Measurements from ENCODE around the gene SLC4A9. TPM values are rescaled to one million over a fixed set of nuclear protein-coding genes. Genes with fewer than 3 reads are reported as not detected.
A peak's percentile ranks its signal among the peaks of the same experiment; 100 is the strongest.
"Not testable (repeated sequence)": the region's sequence is repeated elsewhere in the genome, so short reads cannot be mapped to it uniquely, and the experiment has no call there.

Gene SLC4A9
- total RNA-seq, 1 experiment from 2014 or later: 0.86 TPM

DNA sequence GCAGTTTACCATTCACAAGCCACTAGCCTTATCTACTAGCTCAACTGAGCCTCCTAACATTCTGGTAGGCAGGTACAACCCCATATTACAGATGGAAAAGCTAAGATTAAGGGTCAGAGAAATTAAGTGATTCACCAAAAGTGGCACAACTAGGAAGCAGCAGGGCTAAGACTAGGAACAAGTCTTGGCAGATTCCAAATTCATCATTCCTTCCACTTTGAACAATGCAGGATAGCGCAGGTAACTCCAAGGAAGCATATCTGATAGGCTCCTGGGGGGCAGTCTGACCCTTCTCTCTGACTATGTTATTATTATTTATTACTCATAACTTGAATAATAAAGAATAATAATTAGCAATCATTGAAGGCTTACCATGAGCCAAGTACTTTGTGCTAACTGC lies 22.1 kb upstream of the SLC4A9 start:
- no peak for DNase-seq (ENCODE audit: low spot score)

DNA sequence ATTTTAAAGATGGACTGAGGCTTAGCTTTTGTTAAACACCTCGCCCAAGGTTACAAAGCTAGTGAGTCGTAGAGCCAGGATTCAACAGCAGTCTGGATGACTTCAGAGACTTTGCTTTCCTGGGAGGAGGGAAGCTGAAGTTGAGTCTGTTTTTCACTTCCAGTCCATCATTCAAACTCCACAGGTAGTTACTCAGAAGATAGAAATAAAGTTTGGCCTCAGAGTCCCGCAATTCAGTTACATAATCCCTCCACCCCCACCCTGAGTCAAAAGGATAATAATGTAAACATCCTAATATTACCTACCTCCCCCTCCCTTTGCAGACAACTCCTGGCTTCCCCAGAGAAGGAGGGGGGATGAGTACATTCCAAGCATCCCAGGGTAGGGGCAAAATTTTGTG lies 21.7 kb upstream of the SLC4A9 start:
- no peak for DNase-seq (ENCODE audit: low spot score)

DNA sequence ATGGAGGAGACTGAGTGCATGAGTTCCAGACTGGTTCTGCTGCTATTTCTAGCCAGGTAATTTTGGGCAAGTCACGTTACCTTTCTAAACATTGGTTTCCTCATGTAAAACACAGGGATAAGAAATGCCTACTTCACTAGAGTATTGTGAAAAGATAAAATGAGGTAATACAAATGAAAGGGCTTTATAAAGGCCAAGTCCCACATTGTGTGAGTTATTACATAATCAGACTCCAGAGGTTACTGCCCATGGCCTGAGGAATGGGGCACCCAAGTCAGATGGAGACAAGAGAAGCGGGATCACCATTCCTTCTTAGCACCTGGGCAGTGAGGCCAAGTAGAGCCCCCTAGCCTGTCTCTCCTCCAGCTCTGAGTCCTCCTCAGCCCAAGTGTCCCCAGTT lies 21.1 kb upstream of the SLC4A9 start:
- DNase-seq (ENCODE audit: low spot score): no peak

DNA sequence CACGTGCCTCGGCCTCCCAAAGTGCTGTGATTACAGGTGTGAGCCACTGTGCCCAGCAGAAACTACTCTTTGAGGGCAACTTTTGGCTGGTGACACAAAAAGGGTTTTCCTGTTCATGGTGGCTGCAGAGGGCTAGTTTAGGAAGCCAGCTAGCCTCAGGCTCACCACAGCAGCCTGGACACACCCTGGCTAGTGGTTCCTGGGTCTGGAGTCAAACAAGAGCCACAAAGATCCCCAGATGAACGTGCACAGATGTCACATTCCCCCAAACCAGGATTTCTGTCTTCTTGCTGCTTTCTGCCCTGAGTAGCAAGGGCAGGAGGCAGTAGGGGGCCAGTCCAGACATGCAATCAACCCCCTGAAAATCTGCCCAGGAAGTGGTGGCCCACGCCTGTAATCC lies 20.4 kb upstream of the SLC4A9 start:
- DNase-seq (ENCODE audit: low spot score): no peak

DNA sequence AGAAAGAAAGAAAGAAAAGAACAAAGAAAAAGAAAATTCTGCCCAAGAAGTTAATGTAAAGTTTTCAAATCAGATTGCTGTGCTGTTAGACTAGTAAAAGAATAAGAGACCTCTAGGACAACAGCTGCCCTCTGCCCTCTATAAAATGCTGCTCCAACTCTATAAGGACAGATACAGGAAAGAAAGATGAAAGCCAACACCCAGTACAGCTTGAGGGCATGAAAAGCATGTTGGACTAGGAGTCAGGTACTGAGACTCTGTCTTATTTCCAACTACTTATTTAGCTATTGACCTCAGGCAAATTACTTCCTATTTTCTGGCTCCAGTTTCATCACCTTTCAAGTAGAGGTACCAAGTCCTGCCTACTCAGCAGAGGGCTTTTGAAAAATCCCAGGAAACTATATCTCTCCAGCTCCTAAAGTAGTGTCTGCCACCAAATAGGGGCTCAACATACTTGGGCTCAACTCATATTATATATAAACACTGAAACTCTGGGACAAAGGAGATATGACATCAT lies 19.3 kb upstream of the SLC4A9 start:
- no peak for DNase-seq (ENCODE audit: low spot score)

DNA sequence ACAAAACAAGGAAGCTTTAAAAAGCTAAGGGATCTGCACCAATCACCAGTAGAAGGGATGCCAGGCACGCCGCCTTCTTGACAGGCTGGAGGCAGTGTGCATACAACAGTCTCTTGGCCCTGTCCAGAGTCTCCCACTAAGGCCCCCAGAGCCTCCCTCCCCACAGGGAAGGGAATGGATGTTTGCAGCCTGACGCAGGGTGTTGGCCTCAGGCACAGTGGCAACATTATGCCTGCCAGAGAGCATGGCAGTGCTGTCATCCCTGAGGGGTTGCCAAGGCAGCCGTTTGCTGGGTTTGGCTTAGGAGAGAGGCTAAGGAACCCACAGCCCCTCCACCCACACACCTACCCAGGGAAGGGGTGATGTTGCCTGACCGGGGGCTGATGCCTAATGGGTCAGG lies 18.4 kb upstream of the SLC4A9 start:
- no peak for DNase-seq (ENCODE audit: low spot score)

DNA sequence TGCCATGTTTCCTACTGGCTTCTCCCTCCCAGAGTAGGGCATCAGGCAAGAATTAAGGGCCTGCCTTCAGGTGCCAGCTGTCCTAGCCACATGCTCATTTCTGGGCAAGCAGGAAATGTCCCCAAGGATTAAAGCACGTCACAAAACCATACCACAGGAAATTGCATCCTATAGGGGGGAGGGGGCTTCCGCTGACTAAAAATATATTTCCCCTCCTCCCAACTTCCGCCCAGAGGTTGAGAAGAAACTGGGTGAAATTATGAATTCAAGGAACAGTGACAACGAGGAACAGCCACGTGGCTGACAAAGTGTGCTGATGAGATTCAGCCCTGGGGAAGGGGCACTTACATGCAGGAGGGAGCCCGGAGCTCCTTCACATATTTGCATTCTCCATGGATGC lies 17.7 kb upstream of the SLC4A9 start:
- no peak for DNase-seq (ENCODE audit: low spot score)

DNA sequence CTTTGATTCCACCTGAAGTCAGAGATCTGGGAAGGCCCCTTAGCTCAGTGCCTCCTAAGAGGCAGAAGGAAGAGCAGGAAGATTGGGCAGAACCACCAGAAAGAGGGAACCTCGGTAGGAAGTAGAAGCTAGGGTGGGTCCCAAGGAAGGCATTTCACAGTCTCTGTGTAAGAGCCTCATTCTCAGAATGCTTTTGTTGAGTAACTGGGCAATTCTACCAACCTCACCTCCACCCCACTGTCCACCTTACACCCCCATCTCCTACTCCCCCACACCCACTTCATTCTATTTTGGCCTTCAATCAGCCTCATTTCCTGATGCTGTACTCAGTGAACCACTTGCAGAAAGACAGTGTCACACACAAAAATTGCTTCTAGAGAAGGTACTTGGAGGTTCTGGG lies 17.1 kb upstream of the SLC4A9 start:
- DNase-seq (ENCODE audit: low spot score): no peak

DNA sequence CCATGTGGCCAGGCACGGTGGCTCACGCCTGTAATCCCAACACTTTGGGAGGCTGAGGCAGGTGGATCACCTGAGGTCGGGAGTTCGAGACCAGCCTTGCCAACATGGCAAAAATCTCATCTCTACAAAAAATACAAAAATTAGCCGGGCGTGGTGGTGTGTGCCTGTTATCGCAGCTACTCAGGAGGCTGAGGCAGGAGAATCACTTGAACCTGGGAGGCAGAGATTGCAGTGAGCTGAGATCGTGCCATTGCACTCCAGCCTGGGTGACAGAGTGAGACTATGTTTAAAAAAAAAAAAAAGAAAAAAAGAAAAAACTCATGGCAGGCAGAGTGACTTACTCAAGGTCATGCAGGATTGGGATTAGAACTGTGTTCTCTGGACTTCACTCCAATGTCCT lies 16.1 kb upstream of the SLC4A9 start:
- not testable (repeated sequence) for DNase-seq (ENCODE audit: low spot score)

DNA sequence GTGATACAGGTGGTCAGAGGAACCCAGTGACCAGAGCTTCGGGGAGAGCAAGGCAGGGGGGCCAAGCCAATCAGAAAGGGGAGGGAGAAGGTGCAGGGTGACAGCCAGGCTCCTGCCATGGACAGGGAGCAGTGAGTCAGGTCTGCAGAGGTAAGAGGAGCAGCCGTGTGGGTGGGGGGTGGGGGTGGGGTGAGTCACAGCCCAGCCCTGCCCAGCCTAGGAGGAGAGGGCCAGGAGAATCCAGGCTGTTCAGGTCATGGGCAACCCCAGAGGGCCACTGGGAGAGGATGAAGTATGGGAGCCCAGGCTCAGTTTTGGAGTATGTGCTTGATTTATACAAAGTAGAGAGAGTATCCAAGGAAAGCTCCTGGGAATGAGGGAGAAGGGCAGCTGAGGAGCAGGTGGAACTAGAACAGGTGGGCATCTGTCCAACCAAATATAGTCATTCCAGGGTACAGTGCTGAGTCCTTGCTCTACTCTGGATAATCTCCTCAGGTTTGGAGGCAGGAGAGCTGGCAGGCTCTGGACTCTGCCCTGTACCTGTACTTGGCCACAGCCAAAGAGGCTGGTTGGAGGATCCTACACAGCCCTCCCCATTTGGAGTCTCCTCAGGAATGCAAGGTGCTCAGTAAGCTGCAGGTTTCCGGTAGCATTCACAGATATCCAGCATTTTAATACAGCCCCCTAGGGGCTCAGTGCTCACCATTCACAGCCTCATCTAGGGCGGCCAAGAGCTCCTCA lies 15.1 kb upstream of the SLC4A9 start:
- peak; percentile 74 for DNase-seq (ENCODE audit: low spot score)

DNA sequence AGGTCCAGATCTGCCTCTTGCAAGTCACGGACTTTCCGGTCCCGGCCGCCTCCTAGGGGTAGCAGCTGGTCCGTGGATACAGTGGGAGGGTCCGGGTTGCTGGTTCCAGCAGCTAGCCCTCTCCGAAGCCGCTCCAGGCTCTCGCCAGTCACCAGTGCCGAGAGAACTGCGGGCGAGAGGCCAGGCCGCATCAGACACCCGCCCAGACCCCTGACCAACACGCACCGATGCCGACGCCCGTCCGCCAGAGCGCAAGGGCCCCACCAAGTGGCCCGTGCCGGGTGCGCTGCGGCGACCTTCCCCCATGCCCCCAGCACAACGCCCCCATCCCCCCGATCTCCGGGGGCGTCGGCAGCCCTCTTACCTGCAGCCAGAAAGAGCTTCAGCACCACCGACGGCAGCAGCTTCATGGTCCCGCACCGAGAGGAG lies 14.1 kb upstream of the SLC4A9 start:
- peak; percentile 54 for DNase-seq (ENCODE audit: low spot score)

DNA sequence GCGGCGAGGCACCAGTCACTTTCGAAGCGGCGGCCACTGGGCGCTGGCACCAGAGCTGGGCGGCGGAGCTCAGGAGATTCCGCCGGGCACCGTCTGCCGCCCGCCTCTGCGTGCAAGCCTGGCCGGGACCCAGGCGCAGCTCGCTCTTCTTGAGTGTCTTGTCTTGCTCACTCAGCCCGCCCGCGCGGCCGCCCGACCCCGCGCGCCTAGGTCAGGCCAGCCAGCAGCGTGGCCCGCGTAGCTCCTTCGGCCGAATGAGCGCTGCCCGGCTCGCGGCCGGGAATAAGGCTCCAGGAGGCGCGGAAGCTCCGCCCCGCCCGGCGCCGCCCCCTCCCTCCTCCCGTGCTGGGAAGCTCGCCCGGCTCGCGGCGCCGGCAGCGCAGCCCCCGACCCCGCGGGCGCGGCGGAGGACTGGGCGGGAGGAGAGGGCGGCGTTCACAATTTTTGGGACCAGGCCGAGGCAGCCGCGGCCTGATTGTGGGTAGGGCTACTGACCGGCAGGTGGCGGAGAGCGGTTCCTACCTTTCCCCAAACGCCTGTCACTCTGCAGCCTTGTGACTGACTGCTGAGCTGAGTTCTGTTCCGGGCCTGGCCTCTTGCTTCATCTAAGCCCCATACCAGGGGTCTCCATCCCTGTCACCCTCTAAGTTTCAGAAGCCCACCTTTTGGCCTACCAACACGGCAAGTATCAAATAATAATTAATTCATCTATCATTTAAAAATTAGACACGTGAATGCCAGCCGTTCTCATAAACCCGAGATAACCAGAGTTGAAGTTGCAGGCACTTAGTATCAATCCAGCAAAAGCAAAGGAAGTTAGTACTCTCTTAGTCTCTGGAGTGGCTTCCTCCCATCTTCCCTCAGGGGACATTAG lies 13.4 kb upstream of the SLC4A9 start, which contains the start of gene HBEGF:
Gene HBEGF, minus strand, starts transcription at position 256 of the 874 bp plus-strand sequence. CDS start 275 bp downstream, outside the sequence.
- peak; percentile 88 for DNase-seq (ENCODE audit: low spot score)

DNA sequence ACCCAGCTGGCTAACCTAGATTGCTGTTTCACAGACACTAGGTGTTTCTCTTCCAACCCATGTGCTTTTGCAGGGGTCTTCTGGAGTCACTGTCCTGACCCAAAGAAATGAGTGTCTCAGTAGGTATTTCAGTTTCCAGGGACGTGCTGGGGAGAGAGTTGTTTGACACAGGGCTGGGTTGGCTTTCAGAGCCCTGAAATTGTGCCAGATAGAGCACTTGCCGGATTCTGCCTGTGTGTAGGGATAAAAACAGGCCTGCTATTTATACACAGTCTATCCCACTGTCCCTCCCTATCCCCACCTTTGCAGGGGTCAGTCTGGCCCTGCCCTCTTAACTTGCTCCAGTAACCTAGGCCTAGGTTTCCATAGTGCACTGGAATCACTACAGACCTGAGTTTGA lies 12.6 kb upstream of the SLC4A9 start:
- no peak for DNase-seq (ENCODE audit: low spot score)

DNA sequence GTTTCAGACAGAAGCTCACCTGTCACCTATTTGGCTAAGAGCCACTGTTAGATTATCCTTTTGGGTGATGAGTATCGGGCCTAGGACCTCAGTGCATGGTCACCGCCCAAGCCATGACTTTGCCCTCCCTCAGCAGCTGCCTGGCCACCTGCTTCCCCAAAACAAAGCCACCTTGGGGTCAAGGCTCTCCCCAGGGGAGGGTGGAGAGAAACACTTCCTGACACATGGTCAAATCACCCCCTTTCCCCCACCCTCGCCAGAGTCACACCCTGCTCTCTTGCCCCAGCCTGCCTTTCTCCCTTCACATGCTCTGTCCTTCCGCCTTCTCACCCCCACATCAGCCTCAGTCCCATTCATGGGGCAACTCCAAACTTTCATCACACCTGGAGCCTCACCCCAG lies 11.9 kb upstream of the SLC4A9 start:
- peak; percentile 34 for DNase-seq (ENCODE audit: low spot score)

DNA sequence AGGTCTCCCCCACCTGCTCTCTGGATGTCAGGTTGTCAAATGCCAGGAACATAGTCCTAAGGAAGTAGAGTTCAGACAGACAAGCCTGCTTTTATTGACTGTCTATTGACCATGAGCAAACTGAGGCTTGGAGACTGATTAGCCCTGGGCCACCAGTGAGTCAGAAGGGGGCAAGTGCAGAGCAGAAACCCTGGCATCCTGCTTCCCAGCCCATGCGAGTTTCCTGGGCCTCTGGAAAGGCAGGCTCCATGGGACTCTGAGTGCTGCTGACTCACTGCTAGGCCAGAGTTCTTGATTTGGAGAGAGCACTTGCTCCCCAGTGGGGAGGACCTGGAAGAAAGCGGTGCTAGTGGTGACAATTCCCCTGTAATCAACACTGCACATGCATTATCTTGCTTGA lies 10.8 kb upstream of the SLC4A9 start:
- peak; percentile 19 for DNase-seq (ENCODE audit: low spot score)

DNA sequence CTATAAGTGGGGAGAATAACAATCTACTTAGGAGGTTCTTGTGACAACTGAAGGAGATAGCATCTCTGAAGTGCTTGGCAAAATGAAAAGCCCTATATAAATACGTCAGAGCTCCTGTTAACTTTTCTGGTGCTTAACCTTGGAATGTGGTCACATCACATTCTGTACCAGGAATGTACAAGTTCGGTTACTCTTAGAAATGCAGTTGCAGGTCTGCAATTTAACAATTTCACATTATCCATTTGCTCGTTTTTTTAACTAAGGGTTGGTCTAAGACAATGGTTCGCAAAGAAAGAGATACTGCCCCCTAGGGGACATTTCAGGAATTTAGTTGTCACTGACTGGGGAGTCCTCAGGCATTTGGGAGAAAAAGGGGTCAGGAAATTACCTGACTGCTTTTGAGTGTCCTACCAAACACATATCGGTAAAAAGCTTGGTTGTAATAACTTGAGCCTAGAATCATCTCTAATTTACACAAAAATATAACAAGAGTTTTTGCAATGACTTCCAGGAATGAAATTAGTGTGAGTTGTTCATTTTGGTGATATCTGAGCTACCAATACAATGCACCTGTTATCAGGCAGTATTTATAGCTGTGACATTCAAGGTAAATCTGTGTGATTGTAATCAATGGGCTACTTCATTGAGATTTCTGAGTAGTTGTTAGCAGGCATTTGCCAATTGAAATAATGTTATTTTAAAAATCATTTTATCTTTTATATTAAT lies 8.2 kb upstream of the SLC4A9 start:
- peak; percentile 91 for DNase-seq (ENCODE audit: low spot score)

DNA sequence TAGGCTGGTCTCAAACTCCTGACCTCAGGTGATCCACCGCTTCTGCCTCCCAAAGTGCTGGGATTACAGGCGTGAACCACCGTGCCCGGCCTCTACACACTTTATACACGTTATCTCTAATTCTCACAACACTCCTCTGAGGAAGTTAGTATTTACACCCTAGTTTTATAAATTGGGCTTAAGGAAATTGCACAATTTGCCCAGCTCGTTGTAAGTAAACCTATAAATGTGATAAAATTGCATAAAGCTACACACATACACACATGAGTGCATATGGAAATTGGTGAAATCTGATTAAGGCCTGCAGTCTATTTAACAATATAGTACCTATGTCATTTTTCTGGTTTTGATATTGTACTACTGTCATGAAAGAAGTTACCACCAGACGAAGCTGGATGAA lies 4.4 kb upstream of the SLC4A9 start:
- no peak for DNase-seq (ENCODE audit: low spot score)

DNA sequence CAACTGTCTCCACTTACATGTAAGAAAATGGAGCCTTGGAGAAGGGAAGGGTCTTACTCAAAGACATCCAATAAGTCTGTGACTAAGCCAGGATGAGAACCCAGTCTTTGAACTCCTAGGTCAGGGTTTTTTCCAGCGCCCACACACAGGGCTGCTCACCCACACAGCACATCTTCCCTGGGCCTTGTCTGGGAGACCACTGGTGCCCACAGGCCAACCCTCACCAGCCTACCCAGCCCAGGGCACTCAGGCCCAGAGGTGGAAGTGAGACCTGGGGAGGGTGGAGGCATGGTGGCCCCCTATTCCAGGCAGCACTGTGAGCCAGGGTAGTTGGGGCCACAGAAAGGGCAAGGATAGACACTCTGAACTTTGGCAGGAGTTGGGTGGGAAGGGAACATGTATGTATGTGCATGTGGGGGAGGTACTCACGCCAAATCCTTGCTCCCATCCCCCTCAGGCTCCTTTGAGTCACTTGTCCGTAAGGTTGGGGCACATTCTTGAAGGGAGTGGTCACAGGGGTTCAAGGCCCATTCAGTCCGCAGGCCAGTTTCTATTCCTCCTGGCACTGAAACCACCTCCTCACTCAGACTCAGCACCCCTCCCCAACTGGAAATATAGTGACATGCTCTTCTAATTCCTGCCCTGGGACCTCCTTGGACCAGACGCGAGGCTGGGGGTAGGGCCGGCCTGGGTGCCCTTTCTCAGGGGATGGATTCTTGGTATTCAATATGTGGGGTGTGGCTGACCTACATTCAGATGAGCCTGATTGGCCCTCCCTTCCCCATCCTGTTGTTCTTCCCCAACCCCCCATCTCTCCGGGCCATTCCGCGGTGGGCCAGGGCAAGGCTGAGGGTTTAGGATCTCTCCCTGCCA lies 2.9 kb upstream of the SLC4A9 start:
- DNase-seq (ENCODE audit: low spot score): no peak

DNA sequence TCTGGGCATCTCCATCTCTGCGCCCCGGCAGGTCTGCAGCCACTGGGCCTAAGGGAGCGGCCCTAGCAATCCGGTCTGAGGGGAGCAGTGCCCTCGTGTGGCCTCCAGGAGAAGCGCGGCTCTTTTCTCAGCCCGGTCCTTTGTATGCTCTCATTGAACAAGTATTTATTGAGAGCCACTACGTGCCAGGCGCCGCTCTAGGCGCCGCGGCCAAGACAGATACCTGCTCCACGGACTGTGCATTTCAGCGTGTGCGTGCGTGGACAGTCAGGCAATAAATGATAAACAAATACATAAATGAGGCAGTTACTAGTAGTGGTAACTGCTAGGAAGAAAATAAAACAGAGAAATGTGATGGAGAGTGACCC lies 2.3 kb upstream of the SLC4A9 start:
- DNase-seq (ENCODE audit: low spot score): peak; percentile 94

DNA sequence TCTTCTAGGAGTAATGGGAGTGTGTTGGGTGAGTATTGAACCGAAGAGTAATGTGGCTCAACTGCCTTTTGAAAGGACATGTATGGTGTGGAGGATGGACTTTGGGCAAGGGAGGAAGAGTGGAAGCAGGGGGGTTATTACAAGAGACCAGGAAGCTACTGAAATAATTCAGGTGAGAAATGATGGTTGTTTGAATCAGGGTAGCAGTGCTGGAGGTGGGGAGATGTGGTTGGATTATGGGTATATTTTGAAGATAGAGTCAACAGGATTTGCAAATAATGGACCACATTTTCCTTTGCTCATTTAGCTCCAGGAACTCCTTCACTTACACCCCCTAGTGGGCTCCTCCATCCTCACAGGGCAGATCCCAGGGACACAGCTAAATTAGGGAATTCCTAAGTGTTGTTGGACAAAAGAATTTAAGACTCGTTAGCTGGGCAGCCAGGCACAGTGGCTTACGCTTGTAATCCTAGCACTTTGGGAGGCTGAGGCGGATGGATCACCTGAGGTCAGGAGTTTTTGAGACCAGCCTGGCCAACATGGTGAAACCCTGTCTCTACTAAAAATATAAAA lies 1.2 kb upstream of the SLC4A9 start:
- DNase-seq (ENCODE audit: low spot score): peak; percentile 65
